Left hindlimb (tissue), 1 donor: ENCODE data around the gene N4BP2L2.

Source experiments
- DNase-seq: peaks from one replicate; pipeline ENCODE4 v3.0.0-alpha.2; 2018

Gene N4BP2L2

GRCh38 chr13:32528358-32528757, 10.2 kb downstream of the N4BP2L2 start:
- no peak for DNase-seq

DNA sequence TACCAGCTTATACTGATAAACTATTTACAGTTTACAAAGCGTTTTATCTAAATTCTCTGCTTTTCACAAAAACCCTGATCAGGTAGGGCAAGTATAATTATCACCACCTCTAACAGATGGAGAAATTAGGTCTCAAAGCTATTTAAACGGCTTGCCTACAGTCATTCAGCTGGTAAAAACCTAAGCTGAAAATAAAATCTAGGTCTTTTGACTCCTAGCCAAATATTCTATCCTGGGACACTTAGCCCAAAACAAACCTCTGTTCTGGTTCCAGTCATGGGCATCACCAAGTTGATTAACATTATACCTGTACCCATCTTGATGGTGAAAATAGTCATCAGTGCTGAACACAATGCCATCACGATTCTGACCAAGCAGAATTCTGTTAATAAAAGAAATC, 11.4 kb downstream of the N4BP2L2 start:
- no peak for DNase-seq

- DNase-seq: no peak
Measured at GRCh38 chr13:32525766-32526165, 12.8 kb downstream of the N4BP2L2 start.

GRCh38 chr13:32515246-32515645, 23.3 kb downstream of the N4BP2L2 start:
- no peak for DNase-seq

DNA sequence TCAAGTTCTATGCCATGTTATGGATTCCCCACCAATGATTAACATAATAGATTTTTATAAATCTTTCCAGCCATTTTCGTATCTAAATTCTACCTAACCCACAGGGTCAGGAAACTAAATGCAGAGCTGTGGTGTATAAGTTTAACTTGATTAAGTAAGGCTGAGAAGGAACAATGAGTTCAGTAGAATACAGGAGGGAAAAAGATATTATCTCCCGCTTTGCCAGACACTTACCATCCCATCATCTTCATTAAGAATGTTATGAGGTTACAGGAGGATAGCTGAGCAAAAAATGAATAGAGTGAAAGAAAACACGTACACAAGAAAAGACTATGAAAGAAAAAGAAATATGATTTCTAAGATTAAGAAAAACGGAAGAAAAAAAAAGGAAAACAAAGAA, 27.1 kb downstream of the N4BP2L2 start:
- no peak for DNase-seq

DNA sequence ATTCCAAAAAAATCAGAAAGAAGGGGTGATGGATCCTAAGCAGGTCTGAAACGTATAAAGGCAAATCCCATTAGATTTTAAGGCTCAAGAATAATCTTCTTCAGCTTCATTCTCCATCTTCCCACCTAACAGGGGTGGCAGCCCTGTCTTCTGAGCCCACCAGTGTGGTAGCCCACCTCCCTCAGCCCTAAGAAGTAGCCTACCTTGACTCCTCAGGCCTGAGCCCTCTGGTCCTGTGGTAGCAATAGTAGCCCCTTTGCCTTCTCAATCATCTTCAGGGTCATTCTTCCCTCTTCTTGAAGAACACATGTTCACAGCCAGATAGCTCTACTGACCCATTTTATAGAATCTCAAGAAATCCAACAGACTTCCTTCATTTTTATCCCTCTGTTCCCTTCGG, 33.7 kb downstream of the N4BP2L2 start:
- no peak for DNase-seq

DNA sequence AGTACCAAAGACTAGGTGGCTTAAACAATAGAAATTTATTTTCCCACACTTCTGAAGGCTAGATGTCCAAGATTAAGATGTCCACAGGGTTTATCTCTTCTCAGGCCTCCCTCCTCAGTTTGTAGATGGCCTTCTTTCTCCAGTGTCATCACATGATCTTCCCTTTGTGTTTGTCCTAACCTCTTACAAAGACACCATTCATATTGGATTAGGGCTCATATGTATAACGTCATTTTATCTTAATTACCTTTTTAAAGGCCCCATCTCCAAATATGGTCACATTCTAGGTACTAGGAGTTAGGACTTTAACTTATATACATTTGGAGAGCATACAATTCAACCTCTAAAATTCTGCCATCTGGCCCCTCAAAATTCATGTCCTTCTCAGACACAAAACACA, 34.3 kb downstream of the N4BP2L2 start:
- no peak for DNase-seq

- DNase-seq: no peak
Measured at GRCh38 chr13:32503727-32504126, 34.9 kb downstream of the N4BP2L2 start.

- no peak for DNase-seq
Measured at GRCh38 chr13:32501064-32501463, 37.5 kb downstream of the N4BP2L2 start.

GRCh38 chr13:32499538-32500210, 38.9 kb downstream of the N4BP2L2 start:
- no peak for DNase-seq

- no peak for DNase-seq
Measured at GRCh38 chr13:32497589-32497988, 41.0 kb downstream of the N4BP2L2 start.

- no peak for DNase-seq
Measured at GRCh38 chr13:32496599-32497160, 41.9 kb downstream of the N4BP2L2 start.

- DNase-seq: no peak
Measured at GRCh38 chr13:32495841-32496240, 42.8 kb downstream of the N4BP2L2 start.

- no peak for DNase-seq
Measured at GRCh38 chr13:32495429-32495828, 43.2 kb downstream of the N4BP2L2 start.

- no peak for DNase-seq
Measured at GRCh38 chr13:32491028-32491427, 47.6 kb downstream of the N4BP2L2 start.

DNA sequence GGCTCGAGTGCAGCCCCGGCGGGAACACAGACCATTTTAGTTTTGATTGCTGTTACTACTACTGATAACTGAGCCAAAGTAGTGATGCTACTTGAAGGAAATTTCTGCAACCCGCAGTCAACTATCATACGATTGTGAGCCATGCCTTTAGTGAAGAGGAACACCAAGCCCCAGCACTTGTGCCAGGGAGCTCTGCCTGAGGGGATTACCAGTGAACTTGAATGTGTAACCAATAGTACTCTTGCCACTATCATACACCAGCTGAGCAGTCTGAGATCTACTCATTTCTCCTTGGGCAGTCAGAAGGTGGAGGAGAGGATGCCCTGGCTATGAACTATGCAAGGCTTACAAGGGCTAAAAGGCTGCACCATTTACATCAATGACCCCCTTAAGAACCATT, 61.7 kb downstream of the N4BP2L2 start:
- no peak for DNase-seq

GRCh38 chr13:32476021-32476731, 62.4 kb downstream of the N4BP2L2 start:
- DNase-seq: no peak

GRCh38 chr13:32474999-32475792, 63.4 kb downstream of the N4BP2L2 start:
- DNase-seq: no peak

- DNase-seq: no peak
Measured at GRCh38 chr13:32473650-32474049, 64.9 kb downstream of the N4BP2L2 start.

DNA sequence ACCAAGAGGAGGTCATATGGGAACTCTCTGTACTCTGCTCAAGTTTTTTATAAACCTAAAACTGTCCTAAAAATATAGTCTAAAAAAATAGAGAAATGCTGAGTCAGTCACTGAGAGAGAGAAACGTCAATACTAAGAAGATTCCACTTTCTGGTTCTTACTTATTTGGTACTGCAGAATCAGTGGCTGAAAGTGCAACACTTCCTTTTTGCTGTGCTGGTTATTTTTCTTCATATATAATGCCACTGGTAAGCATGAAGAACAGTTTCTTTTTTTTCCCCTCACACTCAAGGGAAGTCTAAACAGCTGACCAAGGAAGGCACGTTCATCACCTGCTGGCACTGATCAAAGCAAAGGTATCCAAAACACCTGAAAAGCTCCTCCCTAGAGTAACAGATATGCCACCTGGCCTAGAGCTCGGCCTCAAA, 66.4 kb downstream of the N4BP2L2 start:
- no peak for DNase-seq

GRCh38 chr13:32471187-32471922, 67.2 kb downstream of the N4BP2L2 start:
- DNase-seq: peak; percentile 54

- DNase-seq: no peak
Measured at GRCh38 chr13:32468502-32469142, 70.0 kb downstream of the N4BP2L2 start.
